ENCODE data around the gene MEX3C.

The MEX3C gene

DNA sequence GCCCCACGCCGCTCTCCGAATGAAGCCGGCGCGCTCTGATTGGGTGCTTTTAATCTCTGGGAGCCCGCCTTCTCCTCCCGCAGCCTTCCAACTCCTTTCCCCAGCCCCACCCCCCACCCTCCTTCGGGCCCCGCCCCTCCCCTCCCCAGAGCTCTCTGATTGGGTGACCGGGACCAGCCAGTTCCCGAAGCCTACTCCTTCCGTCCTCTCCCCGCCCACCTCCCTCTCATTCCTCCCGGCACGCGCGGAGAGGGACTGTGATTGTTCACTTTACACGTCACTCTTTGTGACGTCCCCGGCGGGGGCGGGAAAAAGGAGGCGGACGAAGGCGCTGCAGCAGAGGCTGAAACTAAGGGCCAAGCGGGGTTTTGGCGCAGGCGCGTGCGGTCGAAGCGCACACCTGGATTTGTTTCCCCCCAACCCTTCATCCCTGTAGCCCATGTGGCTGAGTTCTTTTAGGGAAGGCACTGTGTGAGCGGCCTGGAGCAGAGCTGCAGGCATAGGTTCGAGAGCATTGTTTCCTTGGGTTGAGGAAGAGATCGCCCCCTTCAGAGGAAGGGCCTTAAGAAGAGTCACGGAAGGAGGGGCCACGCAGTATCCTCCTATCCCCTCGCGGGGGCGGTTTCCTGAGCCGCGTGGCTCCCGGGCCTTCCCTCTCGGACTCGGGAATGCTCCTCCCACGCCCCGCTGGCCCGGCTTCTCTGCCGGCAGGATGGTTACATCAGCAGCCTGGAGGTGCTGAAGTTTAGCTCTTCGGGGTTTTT, at the start of gene MEX3C:
Gene MEX3C, minus strand, starts transcription at position 21 of the 764 bp plus-strand sequence. CDS start 361 bp downstream, outside the sequence.
- DNase-seq: peak; percentile 97 to 99

DNA sequence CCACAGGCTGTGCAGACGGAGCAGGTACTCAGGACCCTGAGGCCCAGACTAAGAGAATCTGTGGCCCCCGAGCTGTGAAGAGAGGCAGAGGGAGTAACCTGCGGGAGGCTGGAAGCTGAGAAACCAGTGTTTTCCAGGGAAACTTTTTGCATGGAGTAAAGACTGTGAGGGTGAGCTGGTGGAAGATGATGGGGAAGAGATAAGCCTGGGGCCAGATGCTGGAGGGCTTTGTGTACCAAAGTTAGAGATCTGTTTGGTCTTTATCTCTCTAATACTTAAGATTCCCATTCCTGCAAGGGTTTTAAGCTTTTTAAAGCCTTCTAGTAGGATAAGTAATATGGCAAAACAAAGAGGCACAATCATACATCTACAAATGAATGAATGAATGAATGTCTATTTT, 43.7 kb upstream of the MEX3C start:
- DNase-seq: no peak

DNA sequence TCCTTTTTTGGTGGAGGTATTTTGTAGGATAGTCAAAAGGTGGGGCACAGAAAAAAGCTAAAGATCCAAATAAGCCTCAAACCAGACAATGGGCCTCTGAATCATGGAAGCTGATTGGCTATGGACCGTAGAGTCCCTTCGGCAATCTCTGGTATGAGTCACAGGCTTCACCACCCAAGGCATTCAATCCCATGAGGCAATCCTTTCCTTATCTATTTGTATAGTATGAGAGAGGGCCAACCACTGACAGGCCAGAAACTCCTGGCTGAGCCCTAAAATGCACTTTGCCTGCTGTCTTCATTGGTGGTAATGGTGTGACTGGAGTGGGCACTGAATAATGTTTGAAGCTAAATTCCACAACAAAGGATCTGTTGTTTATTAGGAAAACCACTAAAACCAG, 38.7 kb upstream of the MEX3C start:
- no peak for DNase-seq

DNA sequence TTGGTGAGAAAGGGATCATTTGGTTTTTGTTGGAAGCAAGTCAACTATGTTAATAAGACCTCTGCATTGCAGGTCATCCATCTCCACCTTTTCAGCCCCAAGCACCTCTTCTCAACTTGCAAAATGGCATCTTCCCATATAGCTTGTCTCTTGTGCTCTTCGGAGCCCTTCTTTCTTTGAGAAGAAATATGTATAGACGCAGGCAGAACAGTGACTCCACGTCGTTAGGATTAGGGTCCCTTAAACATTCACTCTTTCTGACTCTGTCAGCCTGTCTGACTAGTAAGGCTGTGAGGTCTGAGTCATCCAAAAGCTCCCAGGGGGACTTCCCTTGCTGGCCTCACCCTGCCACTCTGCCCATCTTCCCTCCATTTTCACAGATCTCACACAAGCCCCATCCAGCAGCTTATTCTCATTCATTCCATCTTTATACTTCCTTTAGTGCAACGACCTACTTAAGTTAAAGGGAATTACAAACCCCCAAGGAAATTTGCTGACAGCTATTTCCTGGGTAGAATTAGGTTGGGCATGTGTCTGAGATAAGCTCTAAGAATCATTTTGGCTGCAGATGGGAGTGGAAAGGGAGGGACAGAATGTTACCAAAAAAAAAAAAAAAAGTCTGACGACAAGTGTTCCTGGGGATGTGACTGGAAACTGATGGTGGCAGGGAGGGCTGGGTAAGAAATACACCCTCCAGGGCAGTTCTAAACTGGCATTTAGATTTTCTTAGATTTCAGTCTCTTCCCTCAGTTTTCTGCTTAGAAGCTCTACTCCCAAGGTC, 37.7 kb upstream of the MEX3C start:
- DNase-seq: no peak

DNA sequence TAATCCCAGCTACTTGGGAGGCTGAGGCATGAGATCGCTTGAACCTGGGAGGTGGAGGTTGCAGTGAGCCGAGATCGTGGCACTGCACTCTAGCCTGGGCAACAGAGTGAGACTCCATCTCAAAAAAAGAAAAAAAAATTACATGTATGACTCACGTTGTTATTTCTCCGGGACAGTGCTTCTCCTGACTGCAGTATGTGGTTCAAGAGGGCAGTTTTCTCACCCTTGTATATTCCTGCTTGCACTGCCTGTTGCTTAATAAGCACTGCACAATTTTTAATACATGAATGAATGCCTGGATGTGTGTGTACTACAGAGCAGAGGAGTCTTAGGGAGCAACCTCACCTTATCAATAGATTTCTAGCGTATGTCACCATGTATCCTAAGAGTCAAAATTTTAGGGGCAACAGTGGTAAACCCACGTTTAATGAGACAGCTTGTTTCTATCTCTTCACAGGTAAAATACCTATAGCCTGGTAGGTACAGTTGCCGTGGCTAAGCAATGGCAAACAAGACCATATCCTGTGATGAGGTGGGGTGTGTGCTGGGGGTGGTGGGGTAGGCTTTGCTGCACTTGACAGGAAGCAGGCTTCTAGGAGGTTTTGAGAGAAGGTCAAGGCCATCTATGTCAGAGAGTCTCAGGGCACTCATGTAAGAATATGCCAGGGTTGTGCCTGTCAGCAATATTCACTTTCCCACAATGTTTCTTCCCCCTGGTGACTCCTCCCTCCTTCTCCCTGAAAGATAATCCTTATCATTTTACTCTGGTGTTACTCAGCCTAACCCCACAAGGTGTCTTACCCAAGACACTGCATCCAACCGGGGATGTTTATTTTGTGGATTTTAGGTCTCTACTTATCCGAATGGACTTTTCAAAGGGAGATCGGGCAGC, 36.9 kb upstream of the MEX3C start:
- no peak for DNase-seq

DNA sequence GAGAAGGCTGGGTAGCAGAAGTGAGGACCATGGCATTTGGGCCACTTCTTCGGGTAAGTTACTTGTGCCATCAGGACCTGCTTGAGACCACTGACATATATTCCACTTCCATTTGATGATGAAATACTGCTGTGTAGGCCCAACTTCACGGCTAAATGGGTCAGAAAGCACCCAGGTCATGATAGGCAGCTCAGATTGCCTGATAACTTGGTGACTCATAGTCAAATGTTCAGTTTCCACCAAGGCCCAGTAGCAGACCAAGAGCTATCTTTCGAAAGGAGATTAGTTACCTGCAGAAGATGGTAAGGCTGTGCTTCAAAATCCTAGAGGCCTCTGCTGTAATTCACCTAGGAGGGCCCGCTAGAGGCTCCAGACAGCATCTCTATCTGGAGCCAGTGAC, 31.8 kb upstream of the MEX3C start:
- no peak for DNase-seq

DNA sequence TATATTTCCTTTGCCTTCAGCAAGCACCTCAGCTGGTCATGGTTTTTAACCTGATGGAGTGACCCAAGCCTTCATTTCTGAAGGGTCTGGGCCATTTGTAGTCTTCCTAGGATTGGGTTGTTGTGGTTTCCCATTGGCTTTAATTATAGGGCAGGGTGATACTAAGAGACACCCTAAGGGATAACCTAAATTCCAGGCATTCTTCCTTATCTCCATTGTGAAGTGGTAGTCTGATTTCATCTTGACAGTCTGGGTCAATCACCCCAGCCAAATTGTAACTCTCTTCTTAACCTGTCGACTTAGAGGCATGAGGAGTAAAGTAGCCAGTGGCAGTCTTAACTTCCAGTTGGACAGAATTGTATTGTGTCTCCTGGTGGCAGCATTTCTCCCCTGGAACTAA, 30.2 kb upstream of the MEX3C start:
- DNase-seq: no peak

DNA sequence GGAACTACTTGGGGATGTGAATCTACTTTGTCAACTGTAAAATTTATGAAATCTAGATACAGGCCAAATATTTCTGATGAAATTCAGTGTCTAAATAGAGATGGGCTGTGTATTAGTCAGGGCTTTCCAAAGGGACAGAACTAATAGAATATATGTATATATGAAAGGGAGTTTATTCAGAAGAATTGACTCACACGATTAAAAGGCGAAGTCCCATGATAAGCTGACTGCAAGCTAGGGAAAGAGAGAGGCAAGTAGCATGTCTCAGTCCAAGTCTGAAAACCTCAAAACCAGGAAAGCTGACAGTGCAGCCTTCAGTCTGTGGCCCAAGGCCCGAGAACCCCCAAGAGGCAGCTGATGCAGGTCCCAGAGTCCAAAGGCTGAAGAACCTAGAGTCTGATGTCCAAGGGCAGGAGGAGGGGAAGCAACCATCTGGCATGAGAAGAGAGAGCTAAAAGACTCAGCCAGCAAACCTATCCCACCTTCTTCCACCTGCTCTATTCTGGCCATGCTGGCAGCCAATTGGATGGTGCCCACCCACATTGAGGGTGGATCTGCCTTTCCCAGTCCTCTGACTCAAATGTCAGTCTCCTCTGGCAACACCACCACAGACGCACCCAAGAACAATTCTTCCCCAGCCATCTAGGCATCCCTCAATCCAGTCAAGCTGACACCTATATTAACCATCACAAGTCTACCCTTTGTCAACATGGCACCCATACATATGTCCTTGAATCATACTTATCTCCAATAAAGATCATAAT, 29.3 kb upstream of the MEX3C start:
- no peak for DNase-seq

DNA sequence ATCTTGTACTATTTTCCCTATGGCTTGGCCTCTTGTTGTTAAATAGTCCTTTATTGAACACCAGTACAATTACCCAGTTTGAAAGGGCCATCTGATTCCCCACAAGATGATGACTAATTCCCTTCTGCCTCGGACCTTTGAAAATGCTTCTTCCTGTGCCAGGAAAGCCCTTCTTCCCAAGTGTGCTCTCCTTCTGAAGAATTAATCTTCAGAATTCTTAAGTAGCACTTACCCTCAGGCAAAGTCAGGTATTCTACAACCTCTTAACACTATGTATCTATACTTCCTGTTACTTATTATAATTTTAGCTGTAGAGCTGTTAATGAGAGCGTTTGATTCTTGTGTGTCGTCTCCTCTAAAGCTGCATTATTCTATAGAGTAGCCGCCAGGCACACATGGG, 28.6 kb upstream of the MEX3C start:
- DNase-seq: no peak

DNA sequence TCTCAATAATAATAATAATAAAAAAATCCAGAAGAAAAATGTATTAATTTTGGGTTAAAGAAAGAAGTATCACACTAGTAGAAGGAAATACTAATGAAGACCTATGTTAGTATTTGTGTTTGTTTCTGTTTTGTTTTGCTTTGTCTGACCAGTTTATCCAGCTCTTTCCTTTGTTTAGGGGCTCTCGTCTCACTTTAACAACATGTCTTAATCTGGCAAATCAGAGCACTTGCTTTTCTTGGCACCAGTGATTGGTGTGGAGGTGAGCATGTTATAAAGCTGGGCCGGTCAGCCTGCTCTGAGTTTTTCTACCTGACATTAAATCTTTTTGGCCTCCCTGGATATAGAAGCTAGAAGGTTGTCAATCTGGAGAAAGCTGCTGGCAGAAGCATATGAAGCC, 15.1 kb upstream of the MEX3C start:
- no peak for DNase-seq

DNA sequence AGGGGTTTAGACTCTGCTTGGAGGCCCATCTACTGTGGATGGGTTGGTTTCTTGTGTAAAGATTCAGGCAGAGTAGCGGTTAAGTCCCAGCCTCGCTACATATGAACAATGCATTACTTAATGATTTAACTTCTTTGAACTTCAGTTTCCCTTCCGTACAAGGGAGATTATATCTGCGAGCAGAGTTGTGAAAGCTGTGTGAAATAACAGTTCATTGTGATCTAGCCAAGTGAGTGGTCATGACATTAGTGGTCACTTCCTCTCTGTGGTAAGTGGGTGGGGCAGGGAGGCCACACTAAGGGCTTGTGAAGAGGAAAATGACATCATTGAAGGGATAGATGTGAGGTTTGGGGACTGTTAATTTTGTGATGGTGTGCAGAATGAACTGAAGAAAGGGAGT, 14.1 kb upstream of the MEX3C start:
- DNase-seq: no peak

DNA sequence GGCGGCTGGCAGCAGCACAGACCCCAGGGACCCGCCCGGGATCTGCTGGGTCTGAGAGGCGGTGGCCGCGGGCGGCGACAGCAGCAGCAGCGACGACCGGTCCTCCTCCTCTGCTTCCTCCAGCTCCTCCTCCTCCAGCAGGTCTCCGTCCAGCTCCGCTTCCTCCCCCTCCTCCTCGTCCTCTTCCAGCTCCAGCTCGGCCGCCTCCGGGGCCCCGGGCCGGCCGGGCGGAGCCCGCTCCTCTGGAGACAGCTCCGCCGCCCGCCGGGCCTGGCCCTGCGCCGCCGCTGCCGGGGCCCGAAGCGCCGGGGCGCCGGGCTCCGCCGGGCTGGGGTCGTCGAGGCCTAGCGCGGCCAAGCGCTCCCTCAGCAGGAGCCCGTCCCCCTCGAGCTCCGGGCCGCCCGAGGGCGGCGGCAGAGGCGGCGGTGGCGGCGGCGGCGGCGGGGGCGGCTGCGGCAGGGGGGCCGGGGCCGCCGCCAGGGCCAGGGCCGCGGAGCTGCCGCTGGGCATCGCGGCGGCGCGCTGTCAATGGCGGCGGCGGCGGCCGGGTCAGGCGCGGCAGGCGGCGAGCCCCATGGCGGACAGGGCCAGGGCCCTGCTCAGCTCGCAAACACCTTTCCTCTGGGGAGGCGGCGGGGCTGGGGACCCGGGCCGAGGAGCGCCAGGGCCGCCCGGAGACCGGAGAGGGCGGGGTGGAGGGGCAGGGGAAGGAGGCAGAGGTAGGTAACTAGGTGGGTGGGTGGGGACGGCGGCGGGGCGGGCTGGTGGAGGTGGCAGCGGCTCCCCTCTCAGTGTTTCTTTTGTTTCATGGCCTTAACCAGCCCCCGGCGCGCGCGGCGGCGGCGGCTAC, 445 bp downstream of the MEX3C start:
- DNase-seq: peak in 1 of 2 experiments; percentile 8

DNA sequence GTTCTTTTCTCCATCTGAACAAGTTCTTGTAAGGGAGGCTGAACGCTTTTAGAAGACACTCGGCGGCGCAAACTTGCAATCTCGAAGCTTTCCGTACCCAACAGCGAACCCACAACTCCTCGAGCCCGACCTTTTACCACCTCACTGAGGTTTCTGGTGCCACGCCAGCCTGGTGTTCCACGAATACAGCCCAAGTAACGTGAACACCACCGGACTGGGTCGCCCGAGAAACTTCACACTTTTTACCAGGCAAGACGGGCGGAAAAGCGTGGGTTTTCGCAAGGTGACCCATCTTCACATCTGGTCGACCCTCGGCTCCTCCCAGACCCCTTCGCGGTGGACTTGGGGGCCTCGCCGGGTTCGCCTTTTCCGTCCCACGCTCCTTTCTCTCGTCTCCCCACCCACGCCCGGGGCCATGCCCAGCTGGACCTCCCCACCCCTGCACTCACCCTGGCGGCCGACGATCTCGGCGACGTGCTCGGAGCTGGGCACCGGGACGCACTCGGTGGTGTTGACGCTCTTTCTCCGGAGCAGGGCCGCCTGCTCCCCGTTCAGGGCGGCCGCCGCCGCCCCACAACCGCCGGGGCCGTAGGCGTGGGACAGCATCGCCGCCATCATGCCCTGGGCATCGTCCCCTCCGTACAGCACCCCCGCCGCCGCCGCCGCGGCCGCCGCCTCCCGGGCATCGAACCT, 1.2 kb downstream of the MEX3C start:
- DNase-seq: no peak

DNA sequence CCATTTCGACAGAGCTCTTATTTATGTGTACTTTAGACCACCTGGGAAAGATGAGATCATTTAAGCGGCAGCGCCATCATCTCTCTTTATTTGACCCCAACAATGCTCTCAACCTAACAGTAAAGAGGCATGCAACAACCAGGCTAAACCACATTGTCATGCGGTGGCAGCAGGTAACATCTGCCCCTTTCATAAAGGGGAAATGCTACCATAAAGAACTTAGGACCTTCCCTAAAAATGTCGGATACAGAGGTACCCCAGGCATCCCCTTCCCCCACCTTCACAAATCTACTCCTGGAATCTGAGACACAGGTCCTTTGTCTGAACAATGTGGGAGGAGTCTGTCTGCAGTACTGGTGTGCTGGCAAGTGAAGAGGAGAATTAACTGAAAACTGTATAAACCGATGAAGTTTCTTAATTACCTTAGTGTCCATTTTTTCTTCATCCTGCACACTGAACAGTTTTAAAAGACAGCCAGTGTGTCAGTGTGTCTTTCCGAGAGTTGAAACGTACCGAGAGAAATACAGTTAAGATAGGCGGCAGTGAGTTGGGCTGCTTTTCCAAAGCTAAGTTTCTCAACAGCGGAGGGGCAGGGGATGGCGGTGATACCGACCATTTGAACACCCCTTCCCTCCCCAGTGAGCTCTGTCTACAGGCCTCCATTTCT, 1.9 kb downstream of the MEX3C start:
- peak; percentile 21 to 69 for DNase-seq

DNA sequence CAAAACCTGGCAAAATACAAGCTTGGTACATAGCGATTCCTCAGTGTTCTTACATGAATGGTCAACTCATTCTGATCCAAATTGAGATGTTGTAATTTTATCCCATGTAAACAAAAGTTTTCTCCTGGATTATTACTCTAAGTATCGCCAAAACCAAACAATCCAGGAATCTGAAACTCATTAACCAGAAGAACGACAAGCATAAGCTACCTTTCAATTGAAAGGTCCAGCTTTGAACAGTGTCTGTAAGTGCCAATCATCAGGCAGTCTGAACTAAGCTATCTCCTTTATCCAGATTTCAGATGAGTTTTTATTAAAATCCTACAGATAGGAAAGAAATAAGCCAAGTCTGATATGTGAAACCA, 2.4 kb downstream of the MEX3C start:
- DNase-seq: no peak

DNA sequence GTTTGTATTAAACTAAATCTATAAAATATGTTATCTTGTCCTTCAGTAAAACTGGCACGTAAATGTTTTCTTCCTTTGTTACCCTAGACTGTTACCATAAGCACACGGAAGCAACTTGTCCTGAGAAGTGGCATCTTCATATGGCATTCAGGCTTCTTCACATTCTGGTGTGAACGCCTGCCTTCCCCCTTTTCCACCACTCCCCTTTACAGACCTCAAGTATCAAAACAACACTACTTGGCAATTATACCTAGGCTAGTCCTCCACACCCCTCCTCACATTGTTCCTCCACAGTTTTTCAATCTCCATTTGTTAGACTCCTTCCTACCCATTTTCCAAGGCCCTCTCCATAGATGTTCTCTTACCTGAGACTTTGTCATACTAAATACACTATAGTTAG, 2.9 kb downstream of the MEX3C start:
- no peak for DNase-seq

DNA sequence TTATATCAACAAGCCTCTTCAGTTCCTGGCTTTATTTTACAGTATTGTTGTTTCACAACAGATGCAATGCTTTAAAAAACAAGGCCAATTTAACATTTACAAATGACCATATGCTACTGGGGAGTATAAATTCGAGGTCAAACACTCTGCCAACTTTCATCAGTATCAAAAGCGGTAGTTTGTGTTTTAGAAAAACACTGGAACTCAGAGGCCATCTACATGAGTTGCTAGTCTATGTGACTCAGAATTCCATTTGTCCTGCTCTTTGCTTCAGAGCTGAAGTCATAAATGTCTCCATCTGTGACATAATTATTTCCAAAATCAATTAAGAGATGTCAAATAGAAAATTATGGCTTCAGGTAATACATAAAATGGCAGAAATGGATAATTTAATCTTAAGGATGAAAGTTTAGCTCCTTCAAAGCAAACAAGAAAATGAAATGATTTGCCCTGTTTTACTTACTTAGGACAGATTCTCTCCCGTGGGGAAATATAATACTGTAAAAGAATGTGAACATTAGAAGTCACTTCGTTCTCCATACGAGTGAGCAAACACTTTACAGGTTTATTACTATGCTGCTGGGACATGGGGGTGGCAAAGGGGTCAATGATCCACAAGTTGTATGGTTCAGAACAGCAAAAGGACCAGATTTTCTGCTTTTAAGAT, 3.7 kb downstream of the MEX3C start:
- no peak for DNase-seq

DNA sequence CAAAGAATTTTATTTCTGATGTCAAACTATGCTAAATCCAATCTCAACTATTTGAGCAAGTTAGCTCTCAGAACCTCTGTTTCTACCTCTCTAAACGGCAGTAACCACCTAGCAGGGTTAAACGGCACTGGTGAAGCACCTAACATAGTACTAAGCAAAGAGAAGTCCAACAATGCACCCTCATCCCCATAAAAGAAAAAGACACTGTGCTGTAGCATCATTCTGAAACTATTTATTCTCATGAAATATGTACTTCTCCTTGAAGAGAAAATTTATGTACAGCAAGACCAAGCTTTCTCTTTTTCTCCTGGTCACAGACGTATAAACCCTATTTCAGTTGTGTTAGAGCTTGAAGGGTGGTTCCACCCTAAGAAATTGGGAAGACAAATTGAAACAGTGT, 4.8 kb downstream of the MEX3C start:
- no peak for DNase-seq

DNA sequence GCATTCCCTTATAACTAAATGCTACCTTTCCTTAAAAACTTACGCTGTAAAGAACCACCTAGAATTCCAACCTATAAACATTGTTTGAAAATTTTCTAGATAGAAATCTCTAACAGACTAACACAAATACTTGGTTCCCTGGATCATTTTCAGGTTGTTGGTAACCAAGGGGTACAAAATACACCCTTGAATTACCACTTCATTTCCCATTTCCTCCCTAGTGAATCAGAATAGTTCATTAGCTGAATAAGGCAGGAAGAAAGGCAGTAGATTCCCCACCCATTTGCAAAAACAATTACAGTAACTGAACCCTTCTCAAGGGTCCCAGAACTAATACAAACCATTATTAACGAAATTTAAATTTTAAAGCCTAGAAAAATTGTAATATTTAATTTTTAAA, 5.5 kb downstream of the MEX3C start:
- DNase-seq: no peak

DNA sequence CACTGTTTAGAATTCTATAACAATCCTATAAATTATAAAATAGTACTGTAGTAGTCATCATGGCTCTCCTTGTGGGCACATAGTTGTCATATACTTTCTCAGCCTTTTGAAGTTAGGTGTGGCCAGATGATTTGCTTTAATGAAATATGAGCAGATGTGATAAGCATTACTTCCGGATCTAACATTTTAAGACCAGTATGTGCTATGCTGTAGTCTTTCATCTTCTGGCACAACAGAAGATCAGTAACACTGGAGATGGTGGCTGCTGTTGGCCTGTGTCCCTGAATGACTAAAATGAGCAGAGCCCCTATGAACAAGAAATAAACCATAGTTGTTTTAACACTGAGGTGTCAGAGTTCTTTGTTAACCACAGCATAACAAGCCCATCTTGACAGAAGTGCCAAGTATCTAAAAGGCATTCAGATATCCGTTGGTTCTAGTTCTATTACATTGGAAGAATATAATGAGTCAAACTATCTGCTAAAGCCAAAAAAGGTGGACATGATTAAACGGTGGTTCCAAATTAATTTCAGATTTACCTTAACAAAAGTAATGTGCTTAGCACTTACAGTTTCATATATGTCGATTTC, 6.3 kb downstream of the MEX3C start:
- no peak for DNase-seq
